NOMO-1 treated with DMSO at 0.1 percent for 48 hours (cell line): ENCODE data around the gene FCF1.
"Not testable (repeated sequence)": the region's sequence is repeated elsewhere in the genome, so short reads cannot be mapped to it uniquely, and the experiment has no call there.

Source experiments
- DNase-seq: peaks from one replicate; lab custom pipeline; 2025; ENCODE audit not compliant: unreplicated experiment; lab: John Stamatoyannopoulos, UW

The FCF1 gene

DNA sequence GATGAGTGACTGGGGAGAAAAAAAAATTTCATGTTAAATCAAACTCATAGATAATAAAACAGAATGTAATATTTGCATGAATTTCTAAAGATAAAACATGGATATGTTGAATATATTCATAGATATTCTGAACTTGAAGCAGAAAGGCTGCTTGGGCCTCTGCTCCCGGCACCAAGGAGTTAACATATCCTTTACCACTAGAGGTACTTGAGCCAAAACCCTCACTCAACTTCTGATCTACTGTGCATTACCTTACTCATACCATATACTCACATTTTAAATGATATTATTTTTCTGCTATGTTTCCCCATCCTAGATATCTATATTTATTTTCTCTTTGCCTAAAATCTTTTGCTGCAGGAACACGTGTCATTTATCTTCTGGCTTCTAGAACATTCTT lies 15.0 kb upstream of the FCF1 start:
- no peak for DNase-seq

DNA sequence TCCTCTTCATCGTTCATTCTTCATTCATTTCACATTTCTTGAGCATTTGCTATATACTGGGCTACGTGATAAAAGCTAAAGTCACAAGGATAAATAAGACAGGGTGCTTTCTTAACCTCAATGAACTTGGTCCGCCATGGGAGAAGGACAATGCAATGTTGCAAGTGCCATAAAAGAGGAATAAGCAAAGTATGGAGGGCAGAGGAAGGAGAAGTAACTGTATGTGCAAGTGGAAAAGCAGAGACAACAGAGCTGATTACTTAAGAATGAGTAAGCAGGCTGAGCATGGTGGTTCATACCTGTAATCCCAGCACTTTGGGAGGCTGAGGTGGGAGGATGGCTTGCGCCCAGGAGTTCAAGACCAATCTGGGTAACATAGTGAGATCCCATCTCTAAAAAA lies 14.5 kb upstream of the FCF1 start:
- DNase-seq, result peak; percentile 52

GRCh38 chr14:74702293-74702692 lies 10.7 kb upstream of the FCF1 start:
- no peak for DNase-seq

GRCh38 chr14:74703043-74703442 lies 9.9 kb upstream of the FCF1 start:
- no peak for DNase-seq

DNA sequence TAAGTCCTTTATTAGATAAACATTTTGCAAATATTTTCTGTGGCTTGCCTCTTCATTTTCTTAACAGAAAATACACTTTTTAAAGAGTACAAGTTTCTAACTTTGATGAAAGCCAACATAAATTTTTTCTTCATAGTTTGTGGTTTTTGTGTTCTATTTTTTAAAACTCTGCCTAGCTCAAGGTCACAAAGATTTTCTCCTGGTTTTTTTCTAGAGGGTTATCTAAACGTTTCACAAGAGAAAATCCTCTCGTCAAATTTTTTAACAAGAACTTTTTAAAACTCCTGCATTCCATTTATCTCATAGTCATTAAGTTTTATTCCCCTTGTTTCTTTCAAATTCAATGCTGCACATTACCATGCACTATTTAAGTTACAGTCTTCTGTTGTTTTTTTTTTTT lies 8.3 kb upstream of the FCF1 start:
- DNase-seq, result no peak

DNA sequence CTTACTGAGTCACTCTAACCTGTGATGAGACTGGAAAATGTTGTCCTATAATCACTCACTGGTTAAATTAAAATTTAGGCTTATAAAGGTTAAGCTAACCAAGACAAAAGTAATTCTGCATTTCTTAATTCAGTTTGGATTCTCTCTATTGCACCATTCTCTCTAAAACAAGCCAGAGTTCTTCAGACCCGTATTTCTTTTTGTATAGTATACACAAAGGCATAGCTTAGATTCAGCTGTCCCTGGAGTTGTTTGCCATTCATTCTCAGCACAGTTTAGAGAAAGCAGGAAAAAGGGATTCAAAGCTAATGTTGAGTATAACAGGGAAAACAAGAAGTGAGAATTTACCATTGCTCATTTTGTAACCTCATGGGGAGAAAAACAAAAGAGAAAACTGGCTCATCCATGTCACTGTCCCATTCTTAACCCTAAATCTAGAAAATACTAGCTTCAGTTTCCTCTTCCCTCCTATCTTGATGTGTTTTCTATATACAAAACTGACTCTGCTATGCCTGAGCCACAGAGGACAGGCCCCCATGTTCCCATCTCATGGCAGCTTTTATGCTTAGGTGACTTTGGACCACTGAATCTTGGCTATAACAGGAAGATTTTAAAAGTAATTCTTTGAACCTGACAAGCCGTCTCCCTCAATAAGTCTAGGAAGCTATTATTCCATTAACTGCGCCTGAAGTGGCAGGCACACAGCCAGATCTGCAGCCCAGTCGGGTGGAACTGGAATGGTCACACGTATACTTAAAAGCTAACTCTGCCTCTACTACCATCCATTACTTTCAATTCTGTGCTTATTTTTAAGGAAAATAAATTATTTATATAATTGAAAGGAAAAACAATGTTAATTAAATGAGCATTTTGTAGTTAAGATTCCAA lies 7.1 kb upstream of the FCF1 start:
- DNase-seq, result no peak

DNA sequence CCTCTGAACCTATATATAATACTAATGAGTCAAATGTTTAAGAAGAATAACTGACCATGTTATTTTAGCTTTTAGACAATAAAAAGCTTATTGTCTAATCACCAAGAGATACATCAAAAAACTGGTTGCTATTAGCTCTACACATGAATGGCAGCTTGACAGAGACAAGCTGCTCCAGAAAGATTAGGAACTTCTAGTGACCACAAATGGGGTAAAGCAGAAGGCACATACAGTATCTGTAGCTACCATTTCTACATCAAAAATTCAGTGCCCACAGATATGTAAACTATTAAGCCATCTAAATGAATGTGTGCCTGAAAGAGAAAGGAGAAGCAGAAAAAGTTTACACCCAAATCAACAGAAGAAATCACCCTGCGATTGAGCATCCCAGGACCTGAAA lies 2.5 kb upstream of the FCF1 start:
- no peak for DNase-seq

DNA sequence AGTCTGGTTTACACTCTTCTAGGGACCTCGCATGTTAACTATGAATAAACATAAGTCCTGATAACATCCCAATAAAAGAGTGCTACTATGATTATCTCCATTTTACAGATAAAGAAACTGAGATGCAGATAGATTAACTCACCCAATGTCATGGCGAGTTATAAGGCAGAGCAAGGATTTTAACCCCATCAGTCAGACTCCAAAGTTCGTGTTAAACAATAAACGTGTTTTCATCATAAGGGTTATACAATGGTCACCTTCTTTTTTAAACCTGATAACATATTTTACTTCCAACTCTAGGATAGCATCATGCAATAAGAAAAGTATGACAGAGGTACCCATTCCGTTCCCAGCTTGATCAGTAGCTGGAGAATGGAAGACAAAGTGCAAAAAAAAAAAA lies 1.3 kb upstream of the FCF1 start:
- DNase-seq, result no peak

DNA sequence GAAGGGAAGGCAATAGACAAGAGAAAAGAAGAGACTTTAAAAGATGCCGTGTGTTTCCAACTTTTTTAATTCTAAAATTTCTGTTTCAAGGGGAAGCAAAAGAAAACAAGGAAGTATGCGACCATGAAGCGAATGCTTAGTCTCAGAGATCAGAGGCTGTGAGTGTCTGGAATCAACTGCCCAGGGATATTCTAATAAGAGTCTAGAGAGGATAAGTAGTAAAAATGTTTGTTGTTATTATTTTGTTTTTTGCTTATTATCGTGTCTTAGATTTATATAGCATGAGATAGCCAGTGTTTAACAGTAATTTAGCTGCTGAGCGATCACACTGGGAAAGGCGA lies 421 bp downstream of the FCF1 start:
- no peak for DNase-seq

DNA sequence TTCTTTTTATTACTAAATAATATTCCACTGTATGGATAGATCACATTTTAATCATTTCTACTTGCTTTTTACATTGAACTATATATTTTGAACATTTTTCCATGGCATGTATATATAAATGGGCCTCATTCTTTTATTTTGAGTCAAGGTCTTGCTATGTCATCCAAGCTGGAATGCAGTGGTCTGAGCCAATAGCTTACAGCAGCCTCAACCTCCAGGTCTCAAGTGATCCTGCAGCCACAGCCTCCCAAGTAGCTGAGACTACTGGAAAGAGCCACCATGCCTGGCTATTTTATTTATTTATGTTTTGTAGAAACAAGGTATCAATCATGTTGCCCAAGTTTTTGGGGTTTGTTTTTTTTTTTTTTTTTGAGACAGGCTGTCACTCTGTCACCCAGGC lies 7.6 kb downstream of the FCF1 start:
- no peak for DNase-seq

DNA sequence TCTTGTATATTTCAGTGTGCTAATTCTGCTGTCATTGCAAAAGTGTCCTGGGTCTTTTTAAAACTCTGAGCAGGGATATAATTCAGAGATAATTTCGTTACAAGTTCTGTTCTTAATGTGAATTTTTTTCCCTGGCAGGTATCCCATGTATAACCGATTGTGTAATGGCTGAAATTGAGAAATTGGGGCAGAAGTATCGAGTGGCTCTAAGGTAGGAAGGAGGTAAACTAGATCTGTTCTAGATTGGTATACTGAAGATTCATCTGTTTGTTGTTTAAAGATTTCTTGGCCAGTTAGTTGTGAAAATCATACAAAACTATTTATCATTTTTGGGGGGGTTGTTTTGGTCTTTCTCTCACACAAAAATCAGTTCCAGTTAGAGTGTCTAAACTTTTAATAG lies 10.2 kb downstream of the FCF1 start:
- no peak for DNase-seq

- no peak for DNase-seq
Measured at GRCh38 chr14:74732387-74732786, 19.4 kb downstream of the FCF1 start.

DNA sequence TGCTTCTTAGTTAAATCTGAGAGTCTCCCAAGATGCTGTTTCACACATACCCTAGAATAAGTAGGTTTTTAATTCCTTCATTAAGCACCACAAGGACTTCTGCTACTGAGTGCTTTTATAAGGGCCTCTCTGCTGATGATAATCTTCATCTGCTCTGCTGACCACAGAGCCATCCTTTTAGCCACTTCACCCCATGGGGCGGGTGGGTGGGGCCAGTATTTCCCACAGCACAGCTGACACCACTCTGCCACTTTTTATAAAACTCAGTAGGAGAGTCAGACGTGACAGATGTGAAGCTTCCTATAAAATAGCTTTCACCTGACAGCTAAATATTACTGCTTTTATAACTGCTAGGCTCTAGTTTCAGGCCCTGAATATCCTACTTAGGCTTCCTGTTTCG lies 20.3 kb downstream of the FCF1 start:
- no peak for DNase-seq

- DNase-seq, result no peak
Measured at GRCh38 chr14:74735125-74735524, 22.2 kb downstream of the FCF1 start.

DNA sequence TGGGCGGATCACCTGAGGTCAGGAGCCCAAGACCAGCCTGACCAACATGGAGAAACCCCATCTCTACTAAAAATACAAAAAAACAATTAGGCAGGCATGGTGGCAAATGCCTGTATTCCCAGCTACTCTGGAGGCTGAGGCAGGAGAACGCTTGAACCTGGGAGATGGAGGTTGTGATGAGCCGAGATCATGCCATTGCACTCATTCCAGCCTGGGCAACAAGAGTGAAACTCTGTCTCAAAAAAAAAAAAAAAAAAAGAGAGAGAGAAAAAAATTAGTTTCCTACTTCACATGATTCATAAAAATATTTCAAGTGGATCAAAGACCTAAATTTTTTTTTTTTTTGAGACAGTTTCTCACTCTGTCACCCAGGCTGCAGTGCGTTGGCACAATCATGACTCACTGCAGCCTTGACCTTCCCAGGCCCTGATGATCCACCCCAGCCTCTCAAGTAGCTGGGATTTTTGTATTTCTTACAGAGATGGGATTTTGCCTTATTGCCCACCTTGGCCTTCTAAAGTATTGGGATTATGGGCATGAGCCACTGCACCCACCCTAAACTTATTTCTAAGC lies 24.9 kb downstream of the FCF1 start:
- DNase-seq, result no peak

DNA sequence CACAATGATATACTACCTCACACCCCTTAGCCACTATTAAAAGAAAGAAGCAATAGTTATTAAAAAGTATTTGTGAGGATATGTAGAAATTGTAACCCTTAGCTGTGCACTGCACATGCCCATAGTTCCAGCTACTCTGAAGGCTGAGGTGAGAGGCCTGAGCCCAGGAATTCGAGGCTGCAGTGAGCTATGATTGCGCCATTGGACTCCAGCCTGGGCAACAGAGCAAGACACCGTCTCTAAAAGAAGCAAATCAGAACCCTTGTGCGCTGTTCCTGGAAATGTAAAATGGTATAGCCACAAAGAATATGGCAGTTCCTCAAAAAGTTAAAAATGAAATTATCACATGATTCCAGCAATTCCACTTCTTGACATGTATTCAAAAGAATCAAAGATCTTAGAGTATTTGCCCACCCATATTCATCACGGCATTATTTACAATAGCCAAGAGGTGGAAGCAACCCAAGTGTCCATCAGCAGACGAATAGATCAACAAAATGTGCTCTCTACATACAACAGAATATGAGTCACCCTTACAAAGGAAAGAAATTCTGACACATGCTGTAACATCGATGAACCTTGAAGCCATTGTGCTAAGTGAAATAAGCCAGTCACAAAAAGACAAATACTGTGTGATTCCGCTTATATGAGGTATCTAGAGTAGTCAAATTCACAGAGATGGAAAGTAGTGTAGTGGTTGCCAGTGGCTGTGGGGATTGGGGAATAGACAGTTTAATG lies 26.5 kb downstream of the FCF1 start:
- DNase-seq, result no peak

- no peak for DNase-seq
Measured at GRCh38 chr14:74747237-74747636, 34.3 kb downstream of the FCF1 start.

DNA sequence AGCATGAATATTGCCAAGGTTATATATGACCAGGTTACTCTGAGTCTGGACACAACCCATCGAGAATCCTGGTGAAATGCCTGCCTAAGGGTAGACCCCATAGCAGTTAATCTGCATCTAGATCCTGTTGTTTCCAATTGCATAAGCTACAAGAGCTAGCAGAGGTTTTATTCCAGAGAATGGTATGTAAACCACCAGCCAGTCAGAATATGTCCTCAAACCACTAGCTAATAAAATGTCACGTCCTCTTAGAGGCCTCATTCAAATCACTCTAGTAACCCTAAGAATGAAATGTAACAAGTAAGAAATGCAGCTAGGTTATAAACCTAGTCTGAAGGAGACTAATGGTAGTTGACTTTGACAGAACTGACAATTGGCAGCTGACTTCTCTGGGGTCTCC lies 41.2 kb downstream of the FCF1 start:
- no peak for DNase-seq

GRCh38 chr14:74754899-74755298 lies 42.0 kb downstream of the FCF1 start:
- DNase-seq, result no peak

- DNase-seq, result no peak
Measured at GRCh38 chr14:74756326-74756725, 43.4 kb downstream of the FCF1 start.

DNA sequence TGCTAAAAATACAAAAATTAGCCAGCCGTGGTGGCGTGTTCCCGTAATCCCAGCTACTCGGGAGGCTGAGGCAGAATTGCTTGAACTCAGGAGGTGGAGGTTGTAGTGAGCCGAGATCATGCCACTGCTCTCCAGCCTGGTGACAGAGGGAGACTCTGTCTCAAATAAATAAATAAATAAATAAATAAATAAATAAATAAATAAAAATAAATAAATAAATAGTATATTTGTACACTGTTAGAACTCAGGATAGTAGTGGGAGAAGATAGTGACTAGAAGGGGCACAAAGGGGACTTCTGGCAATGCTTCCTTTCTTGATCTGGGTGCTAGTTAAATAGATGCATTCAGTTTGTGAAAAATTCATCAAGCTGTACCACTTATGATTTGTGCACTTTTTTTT lies 45.6 kb downstream of the FCF1 start:
- not testable (repeated sequence) for DNase-seq
